Glutamatergic neuron (in vitro differentiated cells): Measurements from ENCODE around the gene UBTD2. TPM values are rescaled to one million over a fixed set of nuclear protein-coding genes. Genes with fewer than 3 reads are reported as not detected.

ENCODE experiments used
- DNase-seq: peaks from one replicate; pipeline ENCODE4 v3.0.0; 2022
- H3K27ac Mint-ChIP-seq: one replicate; pipeline ENCODE4 v1.8.0; 2020; ENCODE audit warnings: mild to moderate bottlenecking, mixed read lengths, inconsistent platforms; ENCODE audit not compliant: unreplicated experiment
- H3K27me3 Mint-ChIP-seq: one replicate; pipeline ENCODE4 v1.8.0; 2020; ENCODE audit warnings: mild to moderate bottlenecking, moderate library complexity, mixed read lengths, inconsistent platforms; ENCODE audit not compliant: unreplicated experiment
- H3K36me3 Mint-ChIP-seq: one replicate; pipeline ENCODE4 v1.8.0; 2020; ENCODE audit warnings: mild to moderate bottlenecking, mixed read lengths, inconsistent platforms; ENCODE audit not compliant: unreplicated experiment
- H3K4me1 Mint-ChIP-seq: one replicate; pipeline ENCODE4 v1.8.0; 2020; ENCODE audit warnings: mild to moderate bottlenecking, low read depth, mixed read lengths, inconsistent platforms; ENCODE audit not compliant: unreplicated experiment
- H3K4me3 Mint-ChIP-seq: one replicate; pipeline ENCODE4 v1.8.0; 2020; ENCODE audit warnings: mild to moderate bottlenecking, mixed read lengths, inconsistent platforms; ENCODE audit not compliant: unreplicated experiment
- H3K9me3 Mint-ChIP-seq: one replicate; pipeline ENCODE4 v1.8.0; 2020; ENCODE audit warnings: mild to moderate bottlenecking, moderate library complexity, mixed read lengths, inconsistent platforms; ENCODE audit not compliant: unreplicated experiment
- total RNA-seq: library from RNA; stranded (reverse); fragmentation: NEBNext Ultra II Directional; extraction: Animal tissue kit (Norgen Biotek cat#: 25700); gene quantifications from one replicate; pipeline ENCODE4 v1.2.1, GENCODE V29; 2021; ENCODE audit not compliant: unreplicated experiment
- TF ChIP-seq, protein P1 (sequence below): fragments of 200-600 bp; sonication (generic); IDR thresholded peaks from one replicate; pipeline ENCODE4 v1.5.0; 2021; ENCODE audit not compliant: partially characterized antibody, unreplicated experiment

Gene UBTD2
- total RNA-seq, 1 donor from 2014 or later: 68.1 TPM

DNA sequence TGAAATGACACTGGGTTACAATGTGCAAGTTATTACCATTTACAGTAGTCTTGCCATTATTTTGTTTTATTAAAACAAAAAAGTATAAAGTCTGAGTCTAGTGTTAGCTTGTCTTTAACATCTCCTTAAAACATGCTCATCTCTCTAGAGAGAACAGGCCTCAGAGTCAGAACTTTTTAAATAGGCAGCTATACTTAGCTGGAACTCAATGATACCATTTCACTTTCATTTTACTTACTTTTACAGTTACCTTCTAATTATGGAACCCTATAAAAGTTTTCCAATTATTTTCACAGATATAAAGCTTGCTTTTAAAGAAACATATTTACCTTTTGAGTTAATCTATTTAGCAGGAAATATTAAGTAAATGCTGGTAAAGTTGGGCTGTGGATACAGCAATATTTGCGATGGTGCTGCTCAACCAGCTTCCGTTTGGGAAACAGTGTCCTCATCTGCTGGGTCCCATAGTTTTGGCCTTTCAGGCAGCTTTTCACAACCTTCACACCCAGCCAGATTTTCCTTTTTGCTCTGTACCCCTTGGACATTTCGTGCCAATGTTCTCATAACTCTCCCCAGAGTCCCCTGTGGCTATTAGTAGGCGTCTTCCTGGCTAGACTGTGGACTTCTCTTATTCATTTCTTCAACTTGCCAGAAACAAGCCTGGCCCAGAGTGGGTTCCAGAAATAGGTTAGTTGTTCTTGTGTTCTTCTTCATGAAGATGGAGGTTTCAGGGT lies 36.3 kb upstream of the UBTD2 start:
- no peaks in the 10 kb centered on the region for H3K4me1 Mint-ChIP-seq
- no peaks in the 10 kb centered on the region for H3K36me3 Mint-ChIP-seq
- no peak overlapping the region for H3K4me3 Mint-ChIP-seq
- H3K27me3 Mint-ChIP-seq: no peaks in the 10 kb centered on the region
- TF ChIP-seq, protein P1, sequence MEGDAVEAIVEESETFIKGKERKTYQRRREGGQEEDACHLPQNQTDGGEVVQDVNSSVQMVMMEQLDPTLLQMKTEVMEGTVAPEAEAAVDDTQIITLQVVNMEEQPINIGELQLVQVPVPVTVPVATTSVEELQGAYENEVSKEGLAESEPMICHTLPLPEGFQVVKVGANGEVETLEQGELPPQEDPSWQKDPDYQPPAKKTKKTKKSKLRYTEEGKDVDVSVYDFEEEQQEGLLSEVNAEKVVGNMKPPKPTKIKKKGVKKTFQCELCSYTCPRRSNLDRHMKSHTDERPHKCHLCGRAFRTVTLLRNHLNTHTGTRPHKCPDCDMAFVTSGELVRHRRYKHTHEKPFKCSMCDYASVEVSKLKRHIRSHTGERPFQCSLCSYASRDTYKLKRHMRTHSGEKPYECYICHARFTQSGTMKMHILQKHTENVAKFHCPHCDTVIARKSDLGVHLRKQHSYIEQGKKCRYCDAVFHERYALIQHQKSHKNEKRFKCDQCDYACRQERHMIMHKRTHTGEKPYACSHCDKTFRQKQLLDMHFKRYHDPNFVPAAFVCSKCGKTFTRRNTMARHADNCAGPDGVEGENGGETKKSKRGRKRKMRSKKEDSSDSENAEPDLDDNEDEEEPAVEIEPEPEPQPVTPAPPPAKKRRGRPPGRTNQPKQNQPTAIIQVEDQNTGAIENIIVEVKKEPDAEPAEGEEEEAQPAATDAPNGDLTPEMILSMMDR: no peak
- DNase-seq: no peak
- H3K9me3 Mint-ChIP-seq: peaks cover 1% of the 10 kb centered on the region
- no peak overlapping the region for H3K27ac Mint-ChIP-seq

DNA sequence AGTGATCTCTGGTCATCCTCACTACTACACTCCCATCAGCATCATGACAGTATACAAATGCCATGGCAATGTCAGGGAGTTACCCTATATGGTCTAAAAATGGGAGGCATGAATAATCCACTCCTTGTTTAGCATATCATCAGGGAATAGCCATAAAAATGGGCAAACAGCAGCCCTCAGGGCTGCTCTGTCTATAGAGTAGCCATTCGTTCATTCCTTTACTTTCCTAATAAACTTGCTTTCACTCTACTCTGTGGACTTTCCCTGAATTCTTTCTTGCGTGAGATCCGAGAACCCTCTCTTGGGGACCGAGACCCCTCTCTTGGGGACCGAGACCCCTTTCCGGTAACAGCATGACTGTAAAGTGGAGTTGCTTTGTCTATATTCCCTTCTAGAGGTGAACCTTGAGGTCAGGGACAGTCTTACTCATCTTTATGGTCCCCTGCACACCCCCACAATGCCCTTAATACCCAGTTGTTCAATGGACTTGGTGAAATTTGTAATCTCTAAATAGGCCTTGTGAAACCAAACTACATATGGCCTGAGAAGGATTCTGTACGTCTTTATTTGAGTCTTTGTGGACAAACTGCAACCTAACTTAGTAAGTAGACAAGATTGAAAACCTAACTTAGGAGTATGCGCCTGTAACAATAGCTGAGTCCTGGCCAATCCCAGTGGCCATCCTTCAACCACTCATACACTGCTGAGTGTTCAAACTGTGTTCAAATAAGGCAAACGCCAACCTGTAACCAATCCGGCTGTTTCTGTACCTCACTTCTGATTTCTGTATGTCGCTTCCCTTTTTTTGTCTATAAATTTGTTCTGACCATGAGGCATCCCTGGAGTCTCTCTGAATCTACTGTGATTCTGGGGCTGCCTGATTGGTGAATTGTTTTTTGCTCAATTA lies 32.3 kb upstream of the UBTD2 start:
- no peaks in the 10 kb centered on the region for H3K27me3 Mint-ChIP-seq
- H3K4me3 Mint-ChIP-seq: no peak overlapping the region
- no peak overlapping the region for H3K27ac Mint-ChIP-seq
- no peak for DNase-seq
- no peaks in the 10 kb centered on the region for H3K36me3 Mint-ChIP-seq
- H3K4me1 Mint-ChIP-seq: no peaks in the 10 kb centered on the region
- no peaks in the 10 kb centered on the region for H3K9me3 Mint-ChIP-seq
- TF ChIP-seq, protein P1: no peak

DNA sequence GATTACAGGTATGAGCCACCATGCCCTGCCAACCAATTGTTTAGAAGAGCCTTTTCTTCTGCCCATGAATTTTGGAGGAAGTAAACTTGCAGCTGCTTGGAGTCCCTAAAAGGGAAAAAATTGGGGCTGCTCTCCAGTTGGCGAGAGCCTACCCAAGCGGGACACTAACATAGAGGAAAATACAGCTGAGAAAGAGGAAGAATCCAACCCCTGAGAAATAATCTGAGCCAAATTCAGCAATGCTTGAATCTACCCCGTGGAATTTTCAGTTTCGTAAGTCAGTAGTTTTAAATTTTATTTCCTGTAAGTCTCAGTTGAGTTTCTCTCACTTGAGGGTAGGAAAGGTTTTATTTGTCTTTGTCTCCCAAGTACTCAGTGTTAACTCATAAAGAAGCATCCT lies 30.4 kb upstream of the UBTD2 start:
- Mint-ChIP-seq H3K27me3 (no peaks in the 10 kb centered on the region), H3K4me1 (no peaks in the 10 kb centered on the region), H3K27ac (no peak overlapping the region), H3K4me3 (no peak overlapping the region), H3K36me3 (no peaks in the 10 kb centered on the region), H3K9me3 (no peaks in the 10 kb centered on the region)
- TF ChIP-seq, protein P1: no peak
- no peak for DNase-seq

GRCh38 chr5:172312286-172312685 lies 28.7 kb upstream of the UBTD2 start:
- Mint-ChIP-seq H3K36me3 (no peaks in the 10 kb centered on the region), H3K27ac (no peak overlapping the region), H3K4me3 (no peak overlapping the region), H3K9me3 (no peaks in the 10 kb centered on the region), H3K27me3 (no peaks in the 10 kb centered on the region), H3K4me1 (no peaks in the 10 kb centered on the region)
- DNase-seq: no peak
- TF ChIP-seq, protein P1: no peak

GRCh38 chr5:172311605-172312004 lies 28.0 kb upstream of the UBTD2 start:
- H3K36me3 Mint-ChIP-seq: no peaks in the 10 kb centered on the region
- H3K27me3 Mint-ChIP-seq: no peaks in the 10 kb centered on the region
- H3K4me3 Mint-ChIP-seq: no peak overlapping the region
- TF ChIP-seq, protein P1: no peak
- H3K4me1 Mint-ChIP-seq: no peaks in the 10 kb centered on the region
- H3K9me3 Mint-ChIP-seq: no peaks in the 10 kb centered on the region
- no peak overlapping the region for H3K27ac Mint-ChIP-seq
- DNase-seq: no peak
